Breast epithelium (tissue), 4 donors: ENCODE data around the gene CETP. TPM values are rescaled to one million over a fixed set of nuclear protein-coding genes. Genes with fewer than 3 reads are reported as not detected.

Experiments
- DNase-seq, 2 donors: peaks; one replicate each; pipeline ENCODE4 v3.0.0-alpha.2; 2019; ENCODE audit warnings: low spot score in 2 of 2
- H3K27ac ChIP-seq, 2 donors: fragments of 200-600 bp; sonication (generic) in 1 of 2; one replicate each; pipeline ENCODE4 v1.5.1; 2016 to 2019; ENCODE audit warnings: mild to moderate bottlenecking in 1 of 2
- H3K27me3 ChIP-seq, 2 donors: fragments of 200-600 bp; sonication (generic) in 1 of 2; one replicate each; pipeline versions ENCODE4 v1.5.1 to v1.6.0; 2017 to 2019; ENCODE audit warnings: control low read depth in 1 of 2, mild to moderate bottlenecking in 1 of 2
- H3K36me3 ChIP-seq: fragments of 200-600 bp; one replicate; pipeline ENCODE4 v1.5.1; 2019
- H3K4me1 ChIP-seq, 2 donors: fragments of 200-600 bp; sonication (generic); one replicate each; pipeline ENCODE4 v1.5.1; 2016 to 2019; ENCODE audit warnings: control low read depth in 1 of 2
- H3K4me3 ChIP-seq, 3 donors: fragments of 200-600 bp; sonication (generic); 1 replicate in 2 of 3; 2 replicates in 1 of 3; pipeline ENCODE4 v1.5.1; 2016 to 2019; ENCODE audit warnings: mild to moderate bottlenecking in 3 of 3, moderate library complexity in 2 of 3
- H3K9me3 ChIP-seq, 2 donors: fragments of 200-600 bp; sonication (generic) in 1 of 2; one replicate each; pipeline ENCODE4 v1.5.1; 2016 to 2019; ENCODE audit warnings: control low read depth in 1 of 2
- CTCF ChIP-seq, 3 donors: fragments of 450-650 bp; IDR thresholded peaks; one replicate each; pipeline ENCODE4 v1.5.1; 2016 to 2017; ENCODE audit warnings: antibody characterized with exemption in 3 of 3, mild to moderate bottlenecking in 3 of 3, moderate library complexity in 3 of 3
- POLR2A ChIP-seq: fragments of 450-650 bp; IDR thresholded peaks from one replicate; pipeline ENCODE4 v1.6.1; 2016; ENCODE audit warnings: antibody characterized with exemption, mild to moderate bottlenecking, moderate library complexity
- POLR2AphosphoS5 ChIP-seq, 3 donors: sonication (generic); formaldehyde crosslinking; IDR thresholded peaks; one replicate each; pipeline ENCODE4 v1.6.1; 2017; ENCODE audit warnings: antibody characterized with exemption in 3 of 3
- intact Hi-C: fragments of 100-400 bp; cut with DNase I; formaldehyde crosslinking; loops from one replicate; pipeline ENCODE4 v1.15.1; 2023; ENCODE audit warnings: low total_unique reads
- total RNA-seq, 3 donors: library from RNA; depleted of rRNA; stranded (reverse); fragments of >200 nt; gene quantifications; one replicate each; pipeline ENCODE4 v1.1.0, GENCODE V29; 2016

The CETP gene
- total RNA-seq, 3 donors from 2014 or later: 0.44 to 0.80 (median 0.66) TPM

- no peak for DNase-seq
- intact Hi-C loops: no loop called here
- Histone ChIP-seq H3K27me3 (no peaks in the 10 kb centered on the region), H3K27ac (no peak overlapping the region), H3K9me3 (no peaks in the 10 kb centered on the region), H3K4me1 (no peaks in the 10 kb centered on the region), H3K36me3 (peaks cover 7% of the 10 kb centered on the region), H3K4me3 (no peak overlapping the region)
- TF ChIP-seq CTCF (IDR thresholded peaks at IDR 0.05) (no peak), POLR2AphosphoS5 (IDR thresholded peaks at IDR 0.05) (no peak), POLR2A (no peak)
Observed at GRCh38 chr16:56945847-56946527, 15.8 kb upstream of the CETP start.

GRCh38 chr16:56946767-56947603, 14.8 kb upstream of the CETP start:
- Histone ChIP-seq H3K4me1 (no peaks in the 10 kb centered on the region), H3K9me3 (no peaks in the 10 kb centered on the region), H3K27me3 (no peaks in the 10 kb centered on the region), H3K4me3 (no peak overlapping the region), H3K36me3 (peaks cover 7% of the 10 kb centered on the region), H3K27ac (no peak overlapping the region)
- intact Hi-C loops: no loop called here
- no peak for DNase-seq
- TF ChIP-seq POLR2A: no peak
- no peak for TF ChIP-seq POLR2AphosphoS5 (IDR thresholded peaks at IDR 0.05)
- no peak for TF ChIP-seq CTCF (IDR thresholded peaks at IDR 0.05)

GRCh38 chr16:56947604-56947995, 14.2 kb upstream of the CETP start:
- DNase-seq: no peak
- Histone ChIP-seq H3K27ac (no peak overlapping the region), H3K4me1 (no peaks in the 10 kb centered on the region), H3K9me3 (no peaks in the 10 kb centered on the region), H3K27me3 (no peaks in the 10 kb centered on the region), H3K4me3 (no peak overlapping the region), H3K36me3 (peaks cover 7% of the 10 kb centered on the region)
- intact Hi-C loops: no loop called here
- no peak for TF ChIP-seq POLR2AphosphoS5 (IDR thresholded peaks at IDR 0.05)
- no peak for TF ChIP-seq CTCF (IDR thresholded peaks at IDR 0.05)
- no peak for TF ChIP-seq POLR2A

GRCh38 chr16:56948234-56948633, 13.5 kb upstream of the CETP start:
- H3K27me3 ChIP-seq: no peaks in the 10 kb centered on the region
- peaks cover 6% of the 10 kb centered on the region for H3K36me3 ChIP-seq
- DNase-seq: no peak
- no peaks in the 10 kb centered on the region for H3K9me3 ChIP-seq
- H3K4me1 ChIP-seq: no peaks in the 10 kb centered on the region
- no peak overlapping the region for H3K27ac ChIP-seq
- H3K4me3 ChIP-seq: no peak overlapping the region
- TF ChIP-seq POLR2AphosphoS5 (IDR thresholded peaks at IDR 0.05) (no peak), POLR2A (no peak), CTCF (IDR thresholded peaks at IDR 0.05) (no peak)
- intact Hi-C loops: no loop called here

GRCh38 chr16:56950051-56950450, 11.7 kb upstream of the CETP start:
- no peak for DNase-seq
- Histone ChIP-seq H3K27me3 (no peaks in the 10 kb centered on the region), H3K9me3 (no peaks in the 10 kb centered on the region)

More at GRCh38 chr16:56950051-56950450, 11.7 kb upstream of the CETP start:
- Histone ChIP-seq H3K27ac (no peak overlapping the region), H3K4me3 (no peak overlapping the region), H3K36me3 (no peaks in the 10 kb centered on the region), H3K4me1 (no peaks in the 10 kb centered on the region)
- intact Hi-C loops: no loop called here
- no peak for TF ChIP-seq POLR2A
- no peak for TF ChIP-seq POLR2AphosphoS5 (IDR thresholded peaks at IDR 0.05)
- TF ChIP-seq CTCF (IDR thresholded peaks at IDR 0.05): no peak
